ENCODE data around the gene SPATC1L. TPM values are rescaled to one million over a fixed set of nuclear protein-coding genes. Genes with fewer than 3 reads are reported as not detected.

SPATC1L gene
- total RNA-seq, 1 experiment from 2014 or later = 8.7 TPM

DNA sequence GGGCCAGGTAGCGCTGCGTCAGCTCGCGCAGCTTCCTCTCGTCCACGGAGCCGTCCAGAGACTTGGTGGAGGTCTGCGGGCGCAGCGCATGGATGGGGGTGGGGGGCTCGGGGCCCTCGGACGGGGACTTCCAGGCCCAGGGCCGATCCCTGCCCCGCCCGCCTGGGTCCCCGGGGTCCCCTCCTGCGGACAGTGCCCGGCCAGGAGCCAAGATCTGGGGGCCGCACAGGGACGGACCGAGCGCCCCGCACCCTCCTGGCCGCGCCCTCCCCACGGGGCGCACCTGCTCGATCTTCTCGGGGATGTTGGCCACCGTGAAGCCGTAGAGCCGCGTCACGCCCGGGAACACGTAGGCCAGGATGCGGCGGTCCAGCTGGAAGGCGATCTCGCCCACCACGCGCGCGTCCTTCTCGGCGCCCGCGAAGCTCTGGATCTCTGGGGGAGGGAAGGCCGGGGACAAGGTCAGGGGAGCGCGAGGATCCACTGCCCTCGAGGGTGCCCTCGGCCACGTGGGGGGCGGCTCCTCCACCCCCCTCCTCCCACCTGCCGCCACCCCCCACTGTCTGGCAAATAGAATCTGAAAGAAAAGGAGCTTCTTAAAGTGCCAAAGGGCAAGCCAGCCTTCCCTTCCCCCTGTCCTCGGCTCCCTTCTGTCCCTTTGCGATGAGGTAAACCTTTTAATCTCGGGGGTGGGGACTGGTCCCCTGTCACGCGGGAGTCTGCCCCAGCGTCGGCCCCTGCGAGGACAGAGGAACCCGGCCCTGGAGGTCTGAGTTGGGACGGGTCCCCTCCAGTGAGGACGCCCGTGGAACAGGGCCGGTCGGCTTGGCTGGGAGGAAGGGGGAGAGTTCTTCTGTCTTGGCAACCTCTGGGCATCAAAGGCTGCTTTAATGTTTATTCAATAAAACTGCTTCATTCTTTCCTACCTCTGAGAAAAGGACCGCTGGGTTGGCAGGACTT lies 22.3 kb downstream of the SPATC1L start:
- DNase-seq (ENCODE audit: low read depth) = peak; percentile 4

DNA sequence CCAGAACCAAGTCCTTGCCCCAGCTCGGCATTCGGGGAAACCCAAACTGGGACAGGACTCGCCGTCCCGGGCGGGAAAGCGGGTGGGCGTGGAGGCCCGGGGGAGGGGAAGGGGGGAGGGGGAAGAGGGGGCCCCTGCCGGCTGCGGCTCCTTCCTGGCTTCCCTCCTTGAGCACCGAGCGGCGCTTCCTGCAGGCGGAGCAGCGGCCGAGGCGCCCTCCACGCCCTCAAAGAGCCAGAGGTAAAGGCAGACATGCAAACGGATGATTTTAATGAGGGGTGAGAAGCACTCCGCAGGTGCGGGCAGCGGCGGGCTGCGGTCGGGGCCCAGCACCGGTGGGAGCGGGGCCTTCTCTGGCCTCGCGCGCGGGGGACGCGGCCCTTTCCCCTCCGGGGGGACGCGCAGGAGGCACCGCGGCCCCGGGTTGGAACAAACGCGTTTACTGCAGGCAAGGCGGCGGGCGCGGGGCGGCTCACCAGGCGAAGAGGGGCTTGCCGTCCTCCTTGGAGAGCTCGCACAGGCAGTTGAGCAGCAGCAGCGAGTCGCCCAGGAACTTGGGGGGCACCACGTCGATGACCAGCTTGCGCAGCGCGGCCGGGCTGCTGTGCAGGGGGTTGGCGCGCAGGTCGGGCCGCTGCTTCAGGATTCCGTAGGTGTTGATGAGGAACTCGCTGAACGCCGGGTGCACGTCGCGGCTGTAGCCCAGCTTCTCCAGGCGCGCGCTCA lies 23.2 kb downstream of the SPATC1L start:
- peak; percentile 48 for DNase-seq (ENCODE audit: low read depth)

DNA sequence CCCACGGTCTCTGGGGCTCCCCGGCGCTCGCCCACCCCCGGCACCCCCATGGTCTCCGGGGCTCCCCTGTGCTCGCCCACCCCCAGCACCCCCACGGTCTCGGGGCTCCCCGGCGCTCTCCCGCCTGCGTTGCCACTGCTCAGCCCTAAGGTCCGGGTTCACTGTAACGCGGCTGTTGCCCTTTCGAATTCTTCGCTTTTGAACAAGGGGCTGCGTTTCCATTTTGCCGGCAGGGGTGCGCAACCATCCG lies 23.7 kb downstream of the SPATC1L start:
- no peak for DNase-seq (ENCODE audit: low read depth)

DNA sequence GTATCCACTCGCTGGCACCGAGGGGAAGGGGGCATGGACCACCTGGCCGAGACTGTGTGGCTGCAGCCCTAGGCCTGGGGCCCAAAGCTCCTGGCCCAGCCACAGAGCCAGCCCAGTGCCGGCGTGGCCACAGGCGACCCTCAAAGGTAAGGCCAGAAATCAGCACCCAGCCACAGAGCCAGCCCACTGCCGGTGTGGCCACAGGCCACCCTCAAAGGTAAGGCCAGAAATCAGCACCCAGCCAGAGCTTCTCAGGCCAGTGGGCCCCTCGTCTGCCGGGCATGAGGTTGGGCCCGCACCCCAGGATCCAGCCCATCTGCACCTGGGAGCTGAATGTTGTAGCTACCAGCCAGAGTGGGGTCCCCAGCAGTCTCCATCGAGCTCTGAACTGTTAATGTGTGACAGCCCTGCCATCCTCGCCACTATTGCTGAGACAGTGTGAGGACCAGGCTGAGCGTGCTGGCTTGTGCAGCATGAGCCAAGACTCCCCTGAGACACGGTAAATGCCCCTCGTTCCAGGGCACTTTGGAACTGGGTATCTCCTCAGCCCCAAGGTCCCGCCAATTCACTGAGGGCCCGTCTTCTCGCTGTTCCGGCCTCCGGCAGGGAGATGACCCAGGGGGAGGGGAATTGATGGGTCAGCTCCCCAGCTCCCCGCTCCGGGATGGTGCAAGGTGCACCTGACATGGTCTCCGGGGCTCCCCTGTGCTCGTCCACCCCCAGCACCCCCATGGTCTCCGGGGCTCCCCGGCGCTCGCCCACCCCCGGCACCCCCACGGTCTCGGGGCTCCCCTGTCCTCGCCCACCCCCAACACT lies 24.2 kb downstream of the SPATC1L start:
- DNase-seq (ENCODE audit: low read depth) = peak; percentile 2

DNA sequence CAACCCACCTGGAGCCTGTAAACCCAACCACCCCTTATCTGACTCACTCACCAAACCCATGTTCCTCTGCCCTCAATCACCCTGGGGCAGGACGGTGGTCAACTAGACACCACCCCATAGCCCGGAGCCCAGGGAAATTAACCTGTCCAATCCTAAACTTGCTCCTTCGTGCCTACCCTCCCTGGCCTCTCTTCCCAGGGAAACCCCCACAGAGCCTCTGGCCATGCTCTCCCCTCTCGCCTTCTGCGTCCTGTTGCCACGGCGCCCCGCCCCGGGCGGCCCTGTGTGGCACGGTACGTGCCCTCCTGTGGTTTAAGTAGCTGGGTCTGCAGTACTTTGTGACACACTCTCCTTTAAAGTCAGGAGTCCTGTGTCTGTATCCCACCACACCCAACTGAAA lies 24.9 kb downstream of the SPATC1L start:
- DNase-seq (ENCODE audit: low read depth) = peak; percentile 1

DNA sequence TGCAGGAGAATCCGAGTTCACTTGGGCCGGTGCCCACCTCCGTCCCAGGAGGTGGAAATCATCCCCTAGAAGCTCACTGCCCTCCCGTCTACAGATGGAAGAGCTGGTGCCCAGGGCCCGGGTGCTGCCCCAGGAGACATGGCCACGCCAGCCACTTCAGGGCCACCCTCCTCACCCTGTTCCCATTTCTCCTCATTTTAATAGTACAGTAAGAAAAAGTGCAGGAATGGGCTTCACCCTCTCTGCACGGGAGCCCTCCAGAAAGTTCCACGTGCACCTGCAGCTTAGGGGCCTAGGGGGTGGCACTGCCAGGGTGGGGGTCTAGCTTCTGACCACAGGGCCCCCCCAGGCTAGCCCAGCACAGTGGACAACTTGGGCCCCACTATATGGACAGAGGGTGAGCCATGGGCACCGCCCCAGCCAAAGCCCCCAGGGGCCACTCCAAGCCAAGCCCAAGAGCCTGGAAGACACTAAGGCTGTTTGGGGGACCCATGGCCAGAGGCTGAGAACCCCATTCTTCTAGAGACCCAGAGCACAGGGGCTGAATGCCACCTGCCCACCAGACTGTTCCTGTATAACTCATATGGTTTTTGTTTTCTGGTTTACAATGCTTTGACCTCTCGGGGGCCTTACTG lies 25.5 kb downstream of the SPATC1L start:
- no peak for DNase-seq (ENCODE audit: low read depth)

DNA sequence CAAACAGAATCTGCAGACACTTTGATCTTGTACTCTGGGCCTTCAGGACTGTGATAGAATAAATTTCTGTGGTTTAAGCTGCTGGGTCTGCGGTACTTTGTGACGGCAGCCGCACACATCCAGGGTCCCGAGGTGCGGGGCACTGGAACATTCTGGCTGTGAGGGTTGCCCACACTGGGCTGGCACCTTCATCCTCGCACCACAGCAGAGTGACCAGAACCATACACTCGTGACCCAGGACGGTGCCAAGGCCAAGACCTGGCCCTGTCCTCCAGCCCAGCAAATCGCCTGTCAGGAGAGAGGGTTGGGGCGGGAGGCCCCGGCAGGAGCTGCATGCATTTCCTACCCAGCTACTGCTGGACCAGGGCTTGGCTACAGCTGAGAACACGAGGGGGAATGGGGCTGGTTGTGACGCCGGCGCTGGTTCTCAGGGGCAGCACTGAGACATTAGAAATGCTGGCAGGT lies 26.2 kb downstream of the SPATC1L start:
- peak; percentile 2 for DNase-seq (ENCODE audit: low read depth)

DNA sequence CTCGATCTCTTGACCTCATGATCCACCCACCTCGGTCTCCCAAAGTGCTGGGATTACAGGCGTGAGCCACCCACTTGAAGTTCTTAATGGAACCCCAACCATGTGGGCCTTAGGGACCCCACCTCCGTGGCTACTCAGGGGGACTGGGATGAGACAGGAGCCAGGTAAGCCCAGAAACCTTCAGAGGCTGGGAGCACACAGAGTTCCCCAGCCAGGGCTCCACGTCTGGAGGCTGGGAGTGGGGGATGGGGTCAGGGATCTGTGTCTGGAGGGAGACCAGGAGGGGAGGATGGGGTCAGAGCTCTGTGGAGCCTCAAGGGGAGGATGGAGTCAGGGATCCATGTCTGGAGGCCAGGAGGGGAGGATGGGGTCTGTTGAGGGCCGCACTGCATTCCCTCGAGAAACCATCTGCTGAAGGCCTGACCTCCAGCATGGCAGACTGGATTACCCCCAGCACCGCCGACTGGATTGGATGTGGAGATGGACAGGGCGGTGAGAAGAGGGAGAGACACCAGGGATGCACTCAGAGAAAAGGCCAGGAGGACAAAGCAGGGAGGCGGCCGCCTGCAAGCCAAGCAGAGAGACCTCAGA lies 26.8 kb downstream of the SPATC1L start:
- peak; percentile 2 for DNase-seq (ENCODE audit: low read depth)

DNA sequence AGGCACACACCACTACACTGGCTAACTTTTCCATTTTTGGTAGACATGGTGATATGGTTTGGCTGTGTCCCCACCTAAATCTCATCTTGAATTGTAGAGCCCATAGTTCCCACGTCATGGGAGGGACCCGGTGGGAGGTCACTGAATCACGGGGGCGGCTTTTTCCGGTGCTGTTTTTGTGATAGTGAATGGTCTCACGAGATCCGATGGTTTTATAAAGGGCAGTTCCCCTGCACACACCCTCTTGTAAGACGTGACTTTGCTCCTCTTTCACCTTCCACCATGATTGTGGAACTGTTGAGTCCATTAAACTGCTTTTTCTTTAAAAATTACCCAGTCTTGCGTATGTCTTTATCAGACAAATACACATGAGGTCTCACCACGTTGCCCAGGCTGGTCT lies 27.6 kb downstream of the SPATC1L start:
- peak; percentile 1 for DNase-seq (ENCODE audit: low read depth)

DNA sequence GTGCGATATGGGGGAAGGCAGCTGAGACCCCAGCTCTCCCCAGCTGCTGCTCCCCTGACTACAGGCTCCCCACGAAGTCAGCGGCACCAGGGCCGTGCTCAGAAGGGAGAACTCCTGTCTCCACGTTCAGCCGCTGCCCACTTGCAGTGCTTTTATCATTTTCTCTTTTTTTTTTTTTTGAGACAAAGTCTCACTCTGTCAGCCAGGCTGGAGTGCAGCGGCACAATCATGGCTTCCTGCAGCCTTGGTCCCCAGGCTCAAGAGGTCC lies 27.9 kb downstream of the SPATC1L start:
- DNase-seq (ENCODE audit: low read depth) = no peak

DNA sequence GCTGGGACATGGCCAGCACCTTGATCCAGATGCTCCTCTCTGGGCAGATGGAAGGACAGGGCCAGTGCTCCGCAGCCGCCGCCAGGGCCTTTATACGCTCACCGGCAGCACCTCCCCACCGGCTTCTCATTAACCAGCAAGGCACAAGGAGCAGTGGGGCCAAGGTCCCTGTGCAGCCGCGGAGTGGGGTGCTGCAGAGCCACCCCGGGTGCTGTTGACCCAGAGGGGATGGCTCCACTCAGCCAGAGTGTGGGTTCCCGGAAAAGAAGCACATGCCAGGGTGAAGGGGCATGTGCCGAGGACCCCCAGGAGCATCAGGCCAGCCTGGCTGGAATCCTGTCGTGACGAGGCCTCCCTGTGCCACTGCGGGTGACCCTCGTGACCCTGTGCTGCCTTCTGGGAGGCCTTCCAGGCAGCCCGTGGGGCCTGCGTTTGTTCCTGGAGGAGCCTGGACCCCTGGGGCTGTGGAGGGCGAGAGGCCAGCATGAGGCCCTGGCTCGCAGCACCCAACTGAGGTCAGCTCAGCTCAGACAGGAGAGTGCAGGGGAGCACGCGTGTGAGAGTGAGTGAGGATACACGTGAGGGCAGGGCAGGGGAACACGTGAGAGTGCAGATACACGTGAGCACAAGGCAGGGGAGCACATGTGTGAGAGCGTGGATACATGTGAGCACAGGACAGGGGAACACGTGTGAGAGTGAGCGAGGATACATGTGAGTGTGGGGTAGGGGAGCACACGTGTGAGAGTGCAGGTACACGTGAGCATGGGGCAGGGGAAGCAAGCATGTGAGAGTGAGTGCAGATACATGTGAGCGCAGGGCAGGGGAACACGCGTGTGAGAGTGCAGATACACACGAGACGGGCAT lies 28.5 kb downstream of the SPATC1L start, which contains the start of gene FTCD:
Gene FTCD (minus strand): TSS at position 66 of the 864 bp plus-strand sequence. CDS start 56 bp downstream, at position 10.
- DNase-seq (ENCODE audit: low read depth) = peak; percentile 12

DNA sequence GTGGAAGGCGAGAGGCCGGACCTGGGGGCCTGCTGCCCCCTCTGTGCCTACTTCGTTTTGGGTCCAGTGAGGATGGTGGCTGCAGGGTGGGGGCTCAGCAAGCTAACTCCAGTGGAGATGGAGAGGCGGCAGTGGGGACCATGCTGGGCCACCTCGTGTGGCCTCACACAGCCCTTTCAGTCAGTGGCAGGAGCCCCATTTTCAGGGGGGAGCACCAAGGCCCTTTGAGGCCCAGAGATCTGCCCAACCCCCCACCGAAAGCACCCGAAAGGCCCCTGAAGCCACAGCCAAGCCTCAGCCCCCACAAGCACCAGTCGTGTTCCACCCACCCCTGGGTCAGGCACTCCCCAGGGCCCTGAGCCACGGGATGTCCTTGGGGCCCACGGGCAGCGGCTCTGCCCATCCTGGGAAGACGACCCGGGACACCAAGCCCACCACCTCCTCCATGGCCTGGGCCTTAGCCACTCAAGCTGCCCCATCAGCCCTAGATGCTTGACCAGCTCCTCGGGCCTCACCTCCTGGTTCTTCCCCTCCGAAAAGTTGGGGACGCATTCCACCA lies 29.2 kb downstream of the SPATC1L start:
- DNase-seq (ENCODE audit: low read depth) = peak; percentile 3

DNA sequence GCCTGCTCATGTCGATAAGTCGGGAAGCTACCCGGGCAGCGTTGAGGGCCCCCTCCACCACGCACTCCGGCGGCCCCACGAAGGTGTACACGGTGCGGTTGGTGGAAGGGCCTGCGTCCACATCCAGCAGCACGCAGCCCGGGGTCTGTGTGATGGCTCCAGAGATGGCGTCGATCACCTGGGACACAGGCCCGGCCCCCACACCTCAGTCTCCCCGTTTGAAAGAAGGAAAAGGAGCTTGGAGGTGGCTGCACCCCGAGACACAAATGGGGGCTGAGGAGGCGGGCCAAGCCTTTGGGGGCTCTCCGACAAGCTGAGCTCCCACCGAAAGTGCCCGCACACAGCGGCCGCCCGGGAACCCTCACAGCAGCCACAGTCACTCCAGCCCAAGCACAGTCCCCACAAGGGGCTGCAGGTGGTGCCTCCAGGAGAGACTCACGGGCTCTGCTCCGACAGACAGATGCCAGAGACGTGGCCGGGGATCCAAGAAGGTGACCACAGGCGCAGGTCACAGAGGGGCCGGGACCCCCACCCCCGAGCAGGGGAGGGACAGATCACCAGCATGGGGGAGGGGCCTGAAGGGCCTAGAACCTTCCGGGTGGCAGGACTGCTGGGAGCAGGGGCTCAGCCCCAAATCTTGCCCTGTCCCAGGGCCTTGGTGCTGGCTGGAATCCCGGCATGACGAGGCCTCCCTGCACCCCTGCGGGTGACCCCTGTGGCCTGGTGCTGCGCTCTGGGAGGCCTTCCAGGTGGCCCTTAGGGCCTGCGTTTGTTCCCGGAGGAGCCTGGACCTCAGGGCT lies 29.9 kb downstream of the SPATC1L start:
- DNase-seq (ENCODE audit: low read depth) = peak; percentile 2

DNA sequence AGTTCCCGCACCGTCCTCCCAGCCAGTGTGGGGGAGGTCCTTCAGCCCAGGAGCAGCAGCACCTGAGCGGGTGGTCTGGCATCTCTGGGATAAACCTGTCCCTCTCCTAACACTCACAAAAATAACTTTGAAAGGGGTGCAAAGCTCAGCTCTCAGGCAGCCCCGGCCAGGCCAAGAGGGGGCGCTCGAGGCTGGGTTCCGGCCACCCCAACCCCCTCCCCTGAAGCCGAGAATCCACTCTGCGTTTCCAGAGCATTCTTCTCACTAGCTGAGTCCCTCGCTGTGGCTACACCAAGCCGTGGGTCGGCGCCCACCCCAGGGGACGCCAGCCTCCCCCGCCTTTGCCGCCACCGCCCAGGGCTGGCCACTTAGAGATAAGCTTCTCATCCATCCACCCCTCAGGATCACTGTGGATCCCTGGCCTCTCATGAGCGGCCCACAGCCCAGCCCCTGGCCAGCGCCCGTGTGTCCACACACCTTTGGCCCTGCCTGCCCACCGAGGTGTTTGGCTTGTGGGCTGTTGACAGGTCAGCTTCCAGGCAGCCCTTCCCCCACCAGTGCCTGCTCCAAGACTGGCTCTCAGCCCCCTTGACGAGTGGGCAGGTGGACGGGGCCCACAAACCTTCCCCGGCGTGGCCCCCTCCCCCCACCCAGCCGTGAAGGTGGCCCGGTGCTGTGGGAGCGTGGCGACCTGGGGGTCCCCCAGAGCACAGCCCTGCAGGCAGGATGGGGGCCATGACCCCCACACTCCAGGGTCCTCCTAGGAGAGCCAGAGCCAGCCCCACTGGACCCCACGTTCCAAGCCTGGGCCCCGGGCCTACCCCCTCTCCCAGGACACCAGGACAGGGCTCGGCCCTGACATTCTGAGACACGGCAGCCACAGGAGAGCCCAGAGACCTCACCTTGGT lies 30.8 kb downstream of the SPATC1L start:
- peak; percentile 69 for DNase-seq (ENCODE audit: low read depth)

DNA sequence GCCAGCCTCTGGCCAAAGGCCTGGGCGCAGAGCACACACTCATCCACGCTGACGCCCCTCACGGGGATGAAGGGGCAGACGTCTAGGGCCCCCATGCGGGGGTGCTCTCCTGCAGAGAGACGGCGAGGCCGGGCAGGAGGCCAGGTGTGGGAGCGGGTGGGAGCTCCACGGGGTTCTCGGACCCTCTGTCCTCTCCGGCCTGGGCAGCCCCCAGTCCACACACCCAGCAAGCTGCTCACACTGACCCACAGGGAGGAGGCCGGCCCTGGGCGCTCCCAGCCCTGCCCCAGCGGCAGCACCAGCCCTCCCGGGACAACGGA lies 31.4 kb downstream of the SPATC1L start:
- DNase-seq (ENCODE audit: low read depth) = no peak

DNA sequence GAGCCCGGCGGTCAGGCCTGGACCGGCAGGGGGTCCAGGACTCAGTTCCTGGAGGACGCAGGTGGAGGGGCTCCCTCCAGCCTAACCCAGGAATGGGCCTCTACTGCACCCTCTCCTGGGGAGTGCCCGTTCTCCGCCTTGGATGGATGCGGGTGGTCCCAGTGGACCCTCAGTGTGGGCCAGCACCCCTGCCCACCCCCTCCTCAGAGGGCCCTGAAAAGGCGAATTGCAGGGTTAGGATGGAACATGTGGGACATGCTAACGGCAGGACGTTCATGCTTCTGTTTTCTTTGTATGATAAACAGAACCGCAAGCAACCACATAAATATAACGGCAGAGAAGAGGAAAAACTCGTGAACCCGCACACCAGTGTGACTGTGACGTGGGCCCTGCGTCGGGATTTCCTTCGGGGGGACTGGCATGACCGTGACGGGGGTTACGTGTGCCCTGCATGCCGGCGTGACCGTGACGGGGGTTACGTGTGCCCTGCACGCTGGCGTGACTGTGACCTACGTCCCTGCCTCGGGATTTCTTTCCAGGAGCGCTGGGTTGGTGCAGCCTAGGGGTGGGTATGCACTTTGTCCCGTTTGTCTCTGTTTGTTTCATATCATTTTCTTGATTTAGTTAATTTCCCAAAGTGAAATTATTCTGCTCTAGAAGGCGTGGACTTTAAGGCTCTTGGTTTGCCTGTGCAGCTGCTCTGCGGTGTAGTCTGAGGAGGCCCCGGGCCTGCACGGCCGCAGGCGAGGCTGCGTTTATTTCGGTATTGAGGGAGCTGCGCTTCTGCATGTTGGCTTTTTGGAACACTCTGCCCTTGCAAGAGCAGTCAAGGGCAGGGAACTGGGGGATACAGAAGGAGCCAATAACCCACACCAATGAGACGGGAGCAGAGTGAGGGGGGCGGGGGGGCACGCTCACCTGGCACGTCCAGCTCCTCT lies 32.0 kb downstream of the SPATC1L start:
- DNase-seq (ENCODE audit: low read depth) = peak; percentile 2
